NB4 (cell line): ENCODE measurements around the gene TEX14.
A peak's percentile ranks its signal among the peaks of the same experiment; 100 is the strongest.
"Not testable (repeated sequence)": the region's sequence is repeated elsewhere in the genome, so short reads cannot be mapped to it uniquely, and the experiment has no call there.

Experiments
- DNase-seq: peaks from one replicate; pipeline ENCODE4 v3.0.0; 2010; ENCODE audit warnings: low read depth
- H3K4me3 ChIP-seq: one replicate; pipeline ENCODE4 v1.5.1; 2011; ENCODE audit warnings: mild to moderate bottlenecking, low read depth, low read length, moderate library complexity
- MYC ChIP-seq: IDR thresholded peaks from 2 replicates; pipeline ENCODE4 v1.6.1; 2011; ENCODE audit warnings: low read depth, low read length
- POLR2A ChIP-seq: IDR thresholded peaks from 2 replicates; pipeline ENCODE4 v1.6.1; 2011; ENCODE audit warnings: mild to moderate bottlenecking; ENCODE audit not compliant: insufficient read length; ENCODE audit errors: extremely low read depth
- TF ChIP-seq, protein P1 (sequence below): IDR thresholded peaks from 2 replicates; pipeline ENCODE4 v1.6.1; 2011; ENCODE audit warnings: low read depth, low read length
- TF ChIP-seq, protein P2 (sequence below): IDR thresholded peaks from one replicate; pipeline ENCODE4 v1.5.1; 2012; ENCODE audit warnings: low read depth, low read length

TEX14 gene

DNA sequence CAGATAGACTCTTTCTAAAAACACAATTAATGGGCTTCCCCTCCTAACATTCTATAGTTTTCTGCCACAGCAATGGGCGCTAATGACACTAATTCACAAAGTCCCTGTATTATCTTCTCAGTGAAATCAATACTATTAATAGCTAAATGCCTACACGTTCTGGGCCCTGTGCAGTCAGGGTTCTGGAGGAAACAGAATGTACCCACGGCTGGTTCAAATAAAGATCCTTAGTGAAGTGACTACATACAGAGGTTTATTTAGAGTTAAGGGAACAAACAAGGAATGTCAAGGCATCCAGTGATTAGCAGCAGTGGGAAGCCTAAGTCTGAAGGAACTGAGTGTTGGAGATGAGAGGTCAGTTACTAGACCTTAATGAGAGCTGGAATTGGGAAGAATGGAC lies 133.9 kb downstream of the TEX14 start:
- TF ChIP-seq POLR2A (no peak), MYC (no peak)
- TF ChIP-seq, protein P1, sequence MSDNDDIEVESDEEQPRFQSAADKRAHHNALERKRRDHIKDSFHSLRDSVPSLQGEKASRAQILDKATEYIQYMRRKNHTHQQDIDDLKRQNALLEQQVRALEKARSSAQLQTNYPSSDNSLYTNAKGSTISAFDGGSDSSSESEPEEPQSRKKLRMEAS, result no peak
- TF ChIP-seq, protein P2, sequence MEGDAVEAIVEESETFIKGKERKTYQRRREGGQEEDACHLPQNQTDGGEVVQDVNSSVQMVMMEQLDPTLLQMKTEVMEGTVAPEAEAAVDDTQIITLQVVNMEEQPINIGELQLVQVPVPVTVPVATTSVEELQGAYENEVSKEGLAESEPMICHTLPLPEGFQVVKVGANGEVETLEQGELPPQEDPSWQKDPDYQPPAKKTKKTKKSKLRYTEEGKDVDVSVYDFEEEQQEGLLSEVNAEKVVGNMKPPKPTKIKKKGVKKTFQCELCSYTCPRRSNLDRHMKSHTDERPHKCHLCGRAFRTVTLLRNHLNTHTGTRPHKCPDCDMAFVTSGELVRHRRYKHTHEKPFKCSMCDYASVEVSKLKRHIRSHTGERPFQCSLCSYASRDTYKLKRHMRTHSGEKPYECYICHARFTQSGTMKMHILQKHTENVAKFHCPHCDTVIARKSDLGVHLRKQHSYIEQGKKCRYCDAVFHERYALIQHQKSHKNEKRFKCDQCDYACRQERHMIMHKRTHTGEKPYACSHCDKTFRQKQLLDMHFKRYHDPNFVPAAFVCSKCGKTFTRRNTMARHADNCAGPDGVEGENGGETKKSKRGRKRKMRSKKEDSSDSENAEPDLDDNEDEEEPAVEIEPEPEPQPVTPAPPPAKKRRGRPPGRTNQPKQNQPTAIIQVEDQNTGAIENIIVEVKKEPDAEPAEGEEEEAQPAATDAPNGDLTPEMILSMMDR, result no peak
- DNase-seq, result no peak
- H3K4me3 ChIP-seq, result no peak overlapping the region

DNA sequence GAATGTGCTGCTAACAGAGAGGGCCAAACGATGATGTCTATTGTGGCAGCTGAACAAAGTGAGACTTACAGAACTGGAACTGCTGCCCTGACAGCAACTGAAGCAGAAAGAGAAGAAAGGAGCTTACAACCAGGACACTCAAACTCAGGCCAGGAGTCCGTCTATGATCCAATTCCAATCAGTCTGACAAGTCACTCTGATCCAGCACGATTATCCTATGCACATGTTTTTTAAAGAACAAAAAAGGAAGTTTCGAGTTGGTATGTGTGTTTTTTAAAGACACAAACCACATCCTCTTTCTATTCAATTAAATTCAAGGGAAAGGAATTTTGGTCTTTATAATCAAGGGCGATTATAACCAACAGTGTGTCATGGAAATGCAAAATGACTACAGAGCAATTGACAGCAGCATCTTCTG lies 135.0 kb downstream of the TEX14 start:
- no peak for TF ChIP-seq POLR2A
- TF ChIP-seq, protein P1, result peak; percentile 60
- TF ChIP-seq, protein P2, result no peak
- peak; percentile 38; the same call in 1 of the 2 replicates for TF ChIP-seq MYC
- DNase-seq, result peak; percentile 53
- H3K4me3 ChIP-seq, result no peak overlapping the region

DNA sequence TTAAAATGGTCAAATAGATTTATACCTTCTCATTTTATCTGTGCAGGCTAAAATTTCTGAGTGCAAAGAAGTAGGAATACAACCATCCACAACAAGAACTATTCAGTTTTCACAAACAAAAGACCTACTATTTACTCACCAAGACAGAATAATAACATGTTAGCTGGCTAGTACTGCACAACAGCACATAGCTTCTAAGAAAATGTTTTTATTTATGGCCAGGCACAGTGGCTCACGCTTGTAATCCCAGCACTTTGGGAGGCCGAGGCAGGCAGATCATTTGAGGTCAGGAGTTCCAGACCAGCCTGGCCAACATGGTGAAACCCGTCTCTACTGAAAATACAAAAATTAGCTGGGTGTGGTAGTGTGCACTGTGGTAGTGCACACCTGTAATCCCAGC lies 136.7 kb downstream of the TEX14 start:
- not testable (repeated sequence) for DNase-seq, H3K4me3 ChIP-seq

DNA sequence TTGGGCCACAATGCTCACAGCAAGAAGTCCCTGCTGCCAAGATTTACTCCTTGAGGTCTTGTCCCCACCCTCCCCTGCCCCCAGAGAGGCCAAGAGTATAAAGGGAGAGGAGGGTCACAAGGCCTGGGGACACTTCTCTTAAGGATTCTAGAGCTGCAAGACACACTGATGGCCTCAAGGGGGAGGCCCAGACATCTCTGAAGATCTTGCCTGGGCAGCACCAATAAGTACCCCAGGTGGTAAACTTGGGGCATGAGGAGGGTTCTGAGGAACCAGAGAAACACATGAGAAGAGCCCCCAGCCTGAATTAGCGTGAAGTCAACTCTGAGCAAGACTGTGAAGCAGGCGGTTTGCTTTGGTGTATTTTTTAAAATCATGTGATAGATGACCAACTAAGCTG lies 150.6 kb downstream of the TEX14 start:
- peak; percentile 50 for DNase-seq
- no peak overlapping the region for H3K4me3 ChIP-seq
- TF ChIP-seq, protein P2, result peak; percentile 38
- no peak for TF ChIP-seq MYC

- DNase-seq, result no peak
- no peak overlapping the region for H3K4me3 ChIP-seq
- no peak for TF ChIP-seq POLR2A
- TF ChIP-seq, protein P2, result no peak
- no peak for TF ChIP-seq MYC
- TF ChIP-seq, protein P1, result no peak
These were observed 152.1 kb downstream of the TEX14 start for GRCh38 chr17:58539698-58540097.

DNA sequence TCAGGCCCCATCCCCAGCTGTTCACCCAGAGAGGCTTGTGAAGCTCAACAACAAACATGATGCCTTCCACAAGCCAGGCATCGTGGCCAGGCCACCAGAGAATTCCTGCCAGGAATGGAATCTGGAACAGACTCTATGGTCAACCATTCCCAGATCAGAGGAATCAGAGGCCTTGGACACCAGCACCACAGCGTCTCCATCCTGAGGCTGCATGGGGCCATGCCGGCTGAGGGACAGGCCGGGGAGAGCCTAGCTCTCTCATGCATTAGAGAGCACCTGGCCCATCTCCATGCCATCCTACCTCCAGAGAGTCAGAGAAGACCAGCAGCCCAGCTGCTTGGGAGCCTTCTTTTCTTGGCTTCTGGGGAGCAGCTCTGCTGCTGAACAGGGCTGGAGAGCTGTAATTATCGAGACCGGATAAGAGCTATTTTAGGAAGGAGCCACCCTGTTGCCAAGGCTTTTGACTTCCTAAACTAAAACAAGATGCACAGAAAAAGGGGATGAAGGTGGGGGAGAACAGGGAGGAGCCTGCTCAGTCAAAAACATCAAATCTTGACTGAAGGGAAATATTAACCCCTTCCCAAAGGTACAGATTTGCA lies 152.9 kb downstream of the TEX14 start:
- no peak for DNase-seq
- TF ChIP-seq MYC (no peak), POLR2A (no peak)
- H3K4me3 ChIP-seq, result no peak overlapping the region

DNA sequence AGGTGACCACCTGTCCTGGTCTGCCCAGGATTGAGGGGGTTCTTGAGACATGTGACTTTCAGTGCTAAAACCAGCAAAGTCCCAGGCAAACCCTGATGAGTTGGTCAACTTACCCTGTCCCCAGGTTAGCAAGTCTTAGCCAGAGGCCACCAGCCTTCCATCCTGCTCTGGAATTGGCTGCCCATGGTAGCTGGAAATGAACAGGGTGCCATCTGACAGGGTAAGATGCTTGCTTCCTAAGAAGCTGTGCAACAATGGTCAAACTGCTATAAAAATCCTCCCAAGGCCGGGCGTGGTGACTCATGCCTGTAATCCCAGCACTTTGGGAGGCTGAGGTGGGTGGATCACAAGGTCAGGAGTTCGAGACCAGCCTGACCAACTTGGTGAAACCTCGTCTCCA lies 154.6 kb downstream of the TEX14 start:
- no peak overlapping the region for H3K4me3 ChIP-seq
- no peak for DNase-seq
- TF ChIP-seq, protein P1, result no peak
- TF ChIP-seq POLR2A (no peak), MYC (no peak)
- TF ChIP-seq, protein P2, result no peak
